Mesendoderm (in vitro differentiated cells): ENCODE results near the gene TMEM63B.

Source experiments
- DNase-seq: peaks from one replicate; pipeline ENCODE4 v3.0.0; 2013
- H2AK5ac ChIP-seq: 2 replicates; pipeline ENCODE4 v1.6.1; 2013; ENCODE audit warnings: low read length, inconsistent platforms
- H2BK120ac ChIP-seq: 2 replicates; pipeline ENCODE4 v1.6.1; 2013; ENCODE audit warnings: low read depth, mild to moderate bottlenecking, low read length, moderate library complexity, mixed read lengths
- H2BK15ac ChIP-seq: replicated peaks from 2 replicates; pipeline ENCODE4 v1.6.1; 2013; ENCODE audit warnings: low read depth, mild to moderate bottlenecking, moderate library complexity
- H2BK5ac ChIP-seq: 2 replicates; pipeline ENCODE4 v1.6.1; 2013; ENCODE audit warnings: low read length, inconsistent platforms
- H3K18ac ChIP-seq: 2 replicates; pipeline ENCODE4 v1.6.1; 2013; ENCODE audit warnings: mild to moderate bottlenecking, low read length, mixed read lengths
- H3K23ac ChIP-seq: one replicate; pipeline ENCODE4 v1.6.1; 2013; ENCODE audit warnings: low read length
- H3K27ac ChIP-seq: 2 replicates; pipeline ENCODE4 v1.5.1; 2013; ENCODE audit warnings: low read depth, mild to moderate bottlenecking, inconsistent platforms, low read length, moderate library complexity
- H3K27me3 ChIP-seq: 2 replicates; pipeline ENCODE4 v1.6.1; 2013; ENCODE audit warnings: low read length, control low read depth, mild to moderate bottlenecking, inconsistent platforms; ENCODE audit not compliant: insufficient read depth, poor library complexity
- H3K36me3 ChIP-seq: 2 replicates; pipeline ENCODE4 v1.6.1; 2013; ENCODE audit warnings: low read length, inconsistent platforms; ENCODE audit not compliant: control insufficient read depth, insufficient read depth
- H3K4ac ChIP-seq: one replicate; pipeline ENCODE4 v1.6.1; 2013; ENCODE audit warnings: low read depth, mild to moderate bottlenecking, low read length, moderate library complexity
- H3K4me1 ChIP-seq: 2 replicates; pipeline ENCODE4 v1.6.1; 2013; ENCODE audit warnings: low read depth, low read length, inconsistent platforms; ENCODE audit not compliant: control insufficient read depth
- H3K4me2 ChIP-seq: 2 replicates; pipeline ENCODE4 v1.6.1; 2013; ENCODE audit warnings: low read length
- H3K4me3 ChIP-seq: 2 replicates; pipeline ENCODE4 v1.5.1; 2013; ENCODE audit warnings: mild to moderate bottlenecking, low read length
- H3K56ac ChIP-seq: one replicate; pipeline ENCODE4 v1.6.1; 2013; ENCODE audit warnings: low read length
- H3K79me1 ChIP-seq: 2 replicates; pipeline ENCODE4 v1.6.1; 2013; ENCODE audit warnings: low read length, inconsistent platforms
- H3K79me2 ChIP-seq: 2 replicates; pipeline ENCODE4 v1.6.1; 2013; ENCODE audit warnings: mild to moderate bottlenecking, low read length; ENCODE audit not compliant: control insufficient read depth, insufficient read depth
- H3K9ac ChIP-seq: 2 replicates; pipeline ENCODE4 v1.6.1; 2013; ENCODE audit warnings: low read length, inconsistent platforms
- H4K5ac ChIP-seq: one replicate; pipeline ENCODE4 v1.6.1; 2013; ENCODE audit warnings: low read length
- H4K8ac ChIP-seq: one replicate; pipeline ENCODE4 v1.6.1; 2013; ENCODE audit warnings: low read depth, mild to moderate bottlenecking, control low read depth, low read length, moderate library complexity
- WGBS: extraction: QIAGEN DNeasy Blood & Tissue Kit; methylation state at CpG from one replicate; pipeline ENCODE4 v1.1.7; 2013; ENCODE audit warnings: low lambda C conversion rate, missing lambda C conversion rate; ENCODE audit not compliant: insufficient coverage; ENCODE audit errors: extremely low coverage; 5-methylcytosine and 5-hydroxymethylcytosine counted together

TMEM63B gene

GRCh38 chr6:44132476-44132875, 5.1 kb downstream of the TMEM63B start:
- Histone ChIP-seq H3K79me1 (no peaks in the 10 kb centered on the region), H3K18ac (no peak overlapping the region), H2AK5ac (no peak overlapping the region), H2BK5ac (no peak overlapping the region), H3K27me3 (no peaks in the 10 kb centered on the region), H3K79me2 (no peaks in the 10 kb centered on the region), H4K5ac (no peak overlapping the region), H2BK120ac (no peak overlapping the region), H2BK15ac (no peak overlapping the region), H3K4me3 (no peak overlapping the region), H3K27ac (no peak overlapping the region), H3K23ac (no peak overlapping the region), H3K36me3 (no peaks in the 10 kb centered on the region), H4K8ac (no peak overlapping the region), H3K4me1 (peaks cover 2% of the 10 kb centered on the region), H3K56ac (no peak overlapping the region), H3K4ac (no peak overlapping the region), H3K4me2 (no peak overlapping the region), H3K9ac (no peak overlapping the region)
- no peak for DNase-seq
- no CpG with 5 or more reads among the region's 4 CpGs for whole genome bisulfite sequencing

GRCh38 chr6:44133003-44133931, 5.9 kb downstream of the TMEM63B start:
- no peaks in the 10 kb centered on the region for H3K79me2 ChIP-seq
- peak overlapping the region; percentile 71 for H3K56ac ChIP-seq
- H3K36me3 ChIP-seq: no peaks in the 10 kb centered on the region
- H3K4me2 ChIP-seq: peak overlapping the region; percentile 9
- H3K4me3 ChIP-seq: no peak overlapping the region
- H3K27ac ChIP-seq: no peak overlapping the region
- WGBS: no CpG with 5 or more reads among the region's 9 CpGs
- peak overlapping the region; percentile 35 for H3K9ac ChIP-seq
- peak overlapping the region; percentile 7 for H3K18ac ChIP-seq
- H3K4me1 ChIP-seq: peaks cover 2% of the 10 kb centered on the region
- no peak overlapping the region for H3K23ac ChIP-seq
- H3K4ac ChIP-seq: no peak overlapping the region
- H2BK15ac ChIP-seq: no peak overlapping the region
- no peak overlapping the region for H2BK120ac ChIP-seq
- H4K5ac ChIP-seq: no peak overlapping the region
- H3K79me1 ChIP-seq: no peaks in the 10 kb centered on the region
- H2AK5ac ChIP-seq: no peak overlapping the region
- no peak overlapping the region for H2BK5ac ChIP-seq
- no peaks in the 10 kb centered on the region for H3K27me3 ChIP-seq
- peak; percentile 75 for DNase-seq
- H4K8ac ChIP-seq: no peak overlapping the region

- H3K4me1 ChIP-seq: peaks cover 2% of the 10 kb centered on the region
- no peak overlapping the region for H3K18ac ChIP-seq
- H3K4me3 ChIP-seq: no peak overlapping the region
- no peak overlapping the region for H2BK120ac ChIP-seq
- DNase-seq: peak; percentile 15
- no peaks in the 10 kb centered on the region for H3K79me2 ChIP-seq
- no peak overlapping the region for H3K4ac ChIP-seq
- H3K4me2 ChIP-seq: no peak overlapping the region
- no peak overlapping the region for H2BK5ac ChIP-seq
- WGBS: no CpG with 5 or more reads among the region's 12 CpGs
- H3K36me3 ChIP-seq: no peaks in the 10 kb centered on the region
- H3K27ac ChIP-seq: no peak overlapping the region
- no peaks in the 10 kb centered on the region for H3K27me3 ChIP-seq
- no peak overlapping the region for H2AK5ac ChIP-seq
- H4K8ac ChIP-seq: no peak overlapping the region
- no peak overlapping the region for H3K56ac ChIP-seq
- H3K79me1 ChIP-seq: no peaks in the 10 kb centered on the region
- no peak overlapping the region for H4K5ac ChIP-seq
- H3K9ac ChIP-seq: no peak overlapping the region
- no peak overlapping the region for H2BK15ac ChIP-seq
- H3K23ac ChIP-seq: peak overlapping the region; percentile 66
Measured at GRCh38 chr6:44133981-44134711, 6.8 kb downstream of the TMEM63B start.

GRCh38 chr6:44135173-44135758, 7.9 kb downstream of the TMEM63B start:
- H2BK5ac ChIP-seq: no peak overlapping the region
- H3K4ac ChIP-seq: no peak overlapping the region
- H4K8ac ChIP-seq: no peak overlapping the region
- H2BK120ac ChIP-seq: no peak overlapping the region
- H2BK15ac ChIP-seq: no peak overlapping the region
- H3K27me3 ChIP-seq: no peaks in the 10 kb centered on the region
- no peak overlapping the region for H2AK5ac ChIP-seq
- H3K18ac ChIP-seq: no peak overlapping the region
- no peak overlapping the region for H3K27ac ChIP-seq
- H3K9ac ChIP-seq: no peak overlapping the region
- H3K4me3 ChIP-seq: no peak overlapping the region
- no peak overlapping the region for H3K56ac ChIP-seq
- no peak for DNase-seq
- no peaks in the 10 kb centered on the region for H3K79me1 ChIP-seq
- peaks cover 2% of the 10 kb centered on the region for H3K4me1 ChIP-seq
- no CpG with 5 or more reads among the region's 10 CpGs for WGBS
- no peak overlapping the region for H3K23ac ChIP-seq
- no peak overlapping the region for H3K4me2 ChIP-seq
- H4K5ac ChIP-seq: no peak overlapping the region
- H3K36me3 ChIP-seq: peaks cover 2% of the 10 kb centered on the region
- H3K79me2 ChIP-seq: no peaks in the 10 kb centered on the region

GRCh38 chr6:44135875-44136274, 8.5 kb downstream of the TMEM63B start:
- no peaks in the 10 kb centered on the region for H3K27me3 ChIP-seq
- no CpG with 5 or more reads among the region's 7 CpGs for WGBS
- DNase-seq: no peak
- H2BK15ac ChIP-seq: no peak overlapping the region
- no peak overlapping the region for H3K18ac ChIP-seq
- no peak overlapping the region for H3K4ac ChIP-seq
- H3K4me2 ChIP-seq: no peak overlapping the region
- H3K79me2 ChIP-seq: no peaks in the 10 kb centered on the region
- no peak overlapping the region for H2BK120ac ChIP-seq
- H3K23ac ChIP-seq: no peak overlapping the region
- H3K36me3 ChIP-seq: peaks cover 2% of the 10 kb centered on the region
- H3K4me3 ChIP-seq: no peak overlapping the region
- no peak overlapping the region for H4K5ac ChIP-seq
- H3K4me1 ChIP-seq: peaks cover 2% of the 10 kb centered on the region
- H3K56ac ChIP-seq: no peak overlapping the region
- H3K9ac ChIP-seq: no peak overlapping the region
- no peak overlapping the region for H4K8ac ChIP-seq
- no peak overlapping the region for H2BK5ac ChIP-seq
- no peak overlapping the region for H2AK5ac ChIP-seq
- H3K27ac ChIP-seq: no peak overlapping the region
- no peaks in the 10 kb centered on the region for H3K79me1 ChIP-seq
